Tibial artery (tissue), 4 donors: Measurements from ENCODE around the gene RAB22A.

ENCODE experiments used
- DNase-seq, 2 donors: peaks; one replicate each; pipeline ENCODE4 v3.0.0-alpha.2; 2019
- H3K27ac ChIP-seq, 2 donors: fragments of 200-600 bp; sonication (generic) in 1 of 2; 1 replicate in 1 of 2; 2 replicates in 1 of 2; pipeline ENCODE4 v1.5.1; 2018 to 2019; ENCODE audit warnings: mild to moderate bottlenecking in 1 of 2
- H3K27me3 ChIP-seq, 2 donors: fragments of 200-600 bp; sonication (generic) in 1 of 2; one replicate each; pipeline versions ENCODE4 v1.5.1 to v1.6.0; 2016 to 2019
- H3K36me3 ChIP-seq, 3 donors: fragments of 200-600 bp; sonication (generic) in 2 of 3; one replicate each; pipeline ENCODE4 v1.5.1; 2016 to 2019; ENCODE audit warnings: mild to moderate bottlenecking in 2 of 3
- H3K4me1 ChIP-seq, 4 donors: fragments of 200-600 bp; sonication (generic) in 2 of 4; 1 replicate in 3 of 4; 2 replicates in 1 of 4; pipeline ENCODE4 v1.5.1; 2016 to 2019
- H3K4me3 ChIP-seq, 2 donors: fragments of 200-600 bp; sonication (generic) in 1 of 2; 1 replicate in 1 of 2; 2 replicates in 1 of 2; pipeline ENCODE4 v1.5.1; 2018 to 2019; ENCODE audit warnings: mild to moderate bottlenecking in 2 of 2
- H3K9me3 ChIP-seq, 3 donors: fragments of 200-600 bp; sonication (generic) in 1 of 3; one replicate each; pipeline ENCODE4 v1.5.1; 2016 to 2019
- intact Hi-C: fragments of 100-400 bp; cut with DNase I; formaldehyde crosslinking; loops from one replicate; pipeline ENCODE4 v1.15.0; 2023; ENCODE audit warnings: low total_unique reads
- TF ChIP-seq, protein P1 (sequence below), 2 experiments: fragments of 200-600 bp in 1 of 2; fragments of 450-650 bp in 1 of 2; IDR thresholded peaks; one replicate each; pipeline ENCODE4 v1.5.1; 2017 to 2019; ENCODE audit warnings: antibody characterized with exemption in 2 of 2, mild to moderate bottlenecking in 1 of 2, moderate library complexity in 1 of 2

The RAB22A gene

DNA sequence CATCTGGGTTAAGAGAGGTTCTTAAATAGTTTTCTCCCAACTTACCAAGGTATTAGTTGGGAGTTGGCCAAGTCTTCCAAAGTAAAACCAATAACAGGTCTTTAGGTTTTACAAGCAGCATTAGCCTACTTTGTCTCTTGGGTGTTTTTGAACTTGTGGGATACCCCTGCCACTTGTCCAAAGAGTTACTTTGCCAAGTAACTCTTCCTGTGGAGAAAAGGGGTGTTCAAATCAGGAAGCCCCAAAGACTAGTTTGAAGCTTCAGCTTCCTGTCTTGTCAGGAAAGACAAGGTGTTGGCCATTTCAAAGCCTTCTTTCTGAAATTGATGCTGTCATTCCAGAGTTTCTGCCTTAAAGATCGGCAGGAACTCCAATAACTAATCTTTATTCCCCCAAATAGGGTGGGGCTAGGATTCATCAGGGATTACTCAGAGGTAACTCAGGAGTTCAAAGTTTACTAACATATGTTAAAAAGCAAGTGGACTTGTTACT is 822 bp downstream of the RAB22A start:
- intact Hi-C loops, result no loop called here

DNA sequence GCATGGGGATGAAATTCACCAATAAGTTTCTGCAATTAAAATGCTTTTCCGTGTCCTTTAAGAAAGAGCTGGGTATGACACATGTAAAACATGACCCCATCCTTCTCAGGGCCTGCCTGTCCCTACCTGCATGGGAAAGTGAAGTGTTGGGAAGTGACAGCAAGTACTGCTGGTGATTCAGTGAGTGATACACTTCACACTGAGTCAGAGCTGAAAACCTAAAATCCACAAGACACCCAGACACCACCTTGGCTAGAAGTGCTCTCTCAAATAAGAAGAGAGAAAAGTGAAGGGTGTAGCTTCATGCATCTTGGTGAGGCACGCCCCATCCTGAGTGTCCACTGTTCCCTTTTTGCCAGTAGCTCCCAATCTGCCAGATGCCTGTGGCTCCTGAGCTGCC is 3.3 kb downstream of the RAB22A start:
- intact Hi-C loops, result no loop called here
- H3K4me3 ChIP-seq, result no peak overlapping the region
- no peaks in the 10 kb centered on the region for H3K27me3 ChIP-seq
- peaks cover 0 to 30% (median 17%) of the 10 kb centered on the region in 4 donors for H3K4me1 ChIP-seq
- H3K9me3 ChIP-seq, result no peaks in the 10 kb centered on the region
- no peak overlapping the region for H3K27ac ChIP-seq
- TF ChIP-seq, protein P1, sequence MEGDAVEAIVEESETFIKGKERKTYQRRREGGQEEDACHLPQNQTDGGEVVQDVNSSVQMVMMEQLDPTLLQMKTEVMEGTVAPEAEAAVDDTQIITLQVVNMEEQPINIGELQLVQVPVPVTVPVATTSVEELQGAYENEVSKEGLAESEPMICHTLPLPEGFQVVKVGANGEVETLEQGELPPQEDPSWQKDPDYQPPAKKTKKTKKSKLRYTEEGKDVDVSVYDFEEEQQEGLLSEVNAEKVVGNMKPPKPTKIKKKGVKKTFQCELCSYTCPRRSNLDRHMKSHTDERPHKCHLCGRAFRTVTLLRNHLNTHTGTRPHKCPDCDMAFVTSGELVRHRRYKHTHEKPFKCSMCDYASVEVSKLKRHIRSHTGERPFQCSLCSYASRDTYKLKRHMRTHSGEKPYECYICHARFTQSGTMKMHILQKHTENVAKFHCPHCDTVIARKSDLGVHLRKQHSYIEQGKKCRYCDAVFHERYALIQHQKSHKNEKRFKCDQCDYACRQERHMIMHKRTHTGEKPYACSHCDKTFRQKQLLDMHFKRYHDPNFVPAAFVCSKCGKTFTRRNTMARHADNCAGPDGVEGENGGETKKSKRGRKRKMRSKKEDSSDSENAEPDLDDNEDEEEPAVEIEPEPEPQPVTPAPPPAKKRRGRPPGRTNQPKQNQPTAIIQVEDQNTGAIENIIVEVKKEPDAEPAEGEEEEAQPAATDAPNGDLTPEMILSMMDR (IDR thresholded peaks at IDR 0.05), result no peak
- H3K36me3 ChIP-seq, result peaks cover 8 to 56% (median 26%) of the 10 kb centered on the region in 3 donors
- DNase-seq, result no peak

More for the DNA sequence above, 822 bp downstream of the RAB22A start:
- Histone ChIP-seq H3K36me3 (peaks cover 7 to 37% (median 8%) of the 10 kb centered on the region in 3 donors), H3K4me3 (peak overlapping the region; percentile 100), H3K9me3 (no peaks in the 10 kb centered on the region), H3K27me3 (no peaks in the 10 kb centered on the region), H3K4me1 (peaks cover 0 to 43% (median 25%) of the 10 kb centered on the region in 4 donors), H3K27ac (peak overlapping the region; percentile 90 to 93)
- no peak for DNase-seq
- TF ChIP-seq, protein P1 (IDR thresholded peaks at IDR 0.05), result no peak

DNA sequence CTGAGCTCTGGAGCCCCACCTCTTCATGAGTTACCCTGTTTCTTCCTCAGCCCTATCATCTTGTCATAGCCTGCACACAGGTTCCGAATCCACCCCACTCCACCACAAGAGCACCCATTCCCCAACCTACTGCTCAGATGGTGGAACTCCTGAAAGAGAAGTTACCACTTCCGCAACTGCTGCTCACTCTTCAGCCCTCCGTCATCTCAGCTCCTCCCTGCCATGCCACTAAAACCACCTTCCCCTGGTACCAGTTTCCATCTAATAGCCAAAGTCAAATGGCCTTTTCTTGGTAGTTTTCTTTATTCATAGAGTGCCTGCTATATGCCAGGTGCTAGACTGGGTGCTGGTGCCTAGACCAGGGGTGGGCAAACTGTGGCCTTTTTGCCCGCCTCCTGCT is 3.9 kb downstream of the RAB22A start:
- peaks cover 8 to 56% (median 26%) of the 10 kb centered on the region in 3 donors for H3K36me3 ChIP-seq

DNA sequence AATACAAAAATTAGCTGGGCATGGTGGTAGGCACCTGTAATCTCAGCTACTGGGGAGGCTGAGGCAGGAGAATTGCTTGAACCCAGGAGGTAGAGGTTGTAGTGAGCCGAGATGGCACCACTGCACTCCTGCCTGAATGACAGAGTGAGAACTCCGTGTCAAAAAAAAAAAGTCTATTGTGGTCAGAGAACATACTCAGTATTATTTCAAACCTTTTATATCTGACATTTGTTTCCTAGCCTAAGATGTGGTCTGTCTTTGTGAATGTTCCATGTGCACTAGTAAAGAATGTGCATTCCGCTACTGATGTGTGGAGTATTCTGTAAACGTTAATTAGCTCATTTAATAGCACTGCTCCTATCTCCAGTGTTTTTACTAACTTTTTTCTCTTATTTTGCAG is 11.7 kb downstream of the RAB22A start:
- Histone ChIP-seq H3K4me1 (peaks cover 0 to 10% (median 2%) of the 10 kb centered on the region in 4 donors), H3K27ac (no peak overlapping the region), H3K4me3 (no peak overlapping the region), H3K9me3 (no peaks in the 10 kb centered on the region), H3K27me3 (no peaks in the 10 kb centered on the region), H3K36me3 (peaks cover 0 to 10% (median 10%) of the 10 kb centered on the region in 3 donors)
- TF ChIP-seq, protein P1 (IDR thresholded peaks at IDR 0.05), result no peak
- DNase-seq, result no peak
- intact Hi-C loops, result no loop called here

More for the DNA sequence above, 3.9 kb downstream of the RAB22A start:
- no peak for DNase-seq
- peaks cover 0 to 27% (median 16%) of the 10 kb centered on the region in 4 donors for H3K4me1 ChIP-seq
- no peak overlapping the region for H3K4me3 ChIP-seq
- H3K27ac ChIP-seq, result no peak overlapping the region
- intact Hi-C loops, result no loop called here
- no peaks in the 10 kb centered on the region for H3K9me3 ChIP-seq
- TF ChIP-seq, protein P1 (IDR thresholded peaks at IDR 0.05), result no peak
- H3K27me3 ChIP-seq, result no peaks in the 10 kb centered on the region

DNA sequence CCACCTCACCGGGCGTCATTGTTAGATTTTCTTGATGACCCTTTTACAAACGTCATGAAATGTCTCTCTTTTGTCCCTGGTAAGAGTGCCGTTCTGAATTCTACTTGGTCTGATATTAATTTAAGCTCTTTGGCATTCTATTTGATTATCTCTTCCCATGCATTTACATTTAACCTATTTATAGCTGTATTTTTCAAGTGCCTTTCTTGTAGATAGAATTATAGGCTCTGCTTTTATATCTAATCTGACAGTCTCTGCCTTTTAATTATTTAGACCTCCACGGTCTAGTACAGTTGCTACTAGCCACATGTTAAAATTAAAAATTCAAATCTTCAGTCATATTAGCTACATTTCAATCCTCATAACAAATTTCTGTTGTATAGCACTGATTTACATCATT is 12.6 kb downstream of the RAB22A start:
- intact Hi-C loops, result no loop called here
- H3K27me3 ChIP-seq, result no peaks in the 10 kb centered on the region
- H3K9me3 ChIP-seq, result no peaks in the 10 kb centered on the region
- no peak overlapping the region for H3K4me3 ChIP-seq
- TF ChIP-seq, protein P1 (IDR thresholded peaks at IDR 0.05), result no peak
- no peak for DNase-seq
- peaks cover 0 to 1% (median 1%) of the 10 kb centered on the region in 3 donors for H3K36me3 ChIP-seq
- H3K4me1 ChIP-seq, result peaks cover 0 to 10% (median 2%) of the 10 kb centered on the region in 4 donors
- no peak overlapping the region for H3K27ac ChIP-seq
